Raji (cell line): ENCODE data around the gene SPCS2.

ENCODE experiments used
- POLR2A ChIP-seq: IDR thresholded peaks from 2 replicates; pipeline ENCODE4 v1.6.1; 2011; ENCODE audit warnings: low read depth, low read length, control low read depth; ENCODE audit not compliant: insufficient read depth

SPCS2 gene

DNA sequence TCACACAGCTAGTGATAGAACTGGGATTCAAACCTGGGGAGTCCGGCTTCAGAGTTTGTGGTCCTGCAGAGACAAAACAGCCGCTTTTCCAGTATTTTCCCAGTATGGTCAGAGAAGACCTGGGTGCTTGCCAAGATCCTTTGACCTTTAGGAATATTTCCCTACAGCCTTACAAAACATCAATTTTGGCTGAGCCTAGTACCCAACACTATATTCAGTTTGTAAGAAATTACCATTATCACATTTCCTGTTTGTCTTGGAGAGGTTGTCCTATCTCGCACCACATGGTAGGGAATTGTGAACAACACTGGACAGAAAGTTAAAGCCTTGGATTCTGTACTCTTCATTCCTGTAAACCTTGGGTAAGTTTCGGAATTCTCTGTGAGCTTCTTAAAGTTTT lies 29.0 kb downstream of the SPCS2 start:
- no peak for TF ChIP-seq POLR2A

- no peak for TF ChIP-seq POLR2A
Observed at GRCh38 chr11:74980634-74981033, 31.6 kb downstream of the SPCS2 start.

DNA sequence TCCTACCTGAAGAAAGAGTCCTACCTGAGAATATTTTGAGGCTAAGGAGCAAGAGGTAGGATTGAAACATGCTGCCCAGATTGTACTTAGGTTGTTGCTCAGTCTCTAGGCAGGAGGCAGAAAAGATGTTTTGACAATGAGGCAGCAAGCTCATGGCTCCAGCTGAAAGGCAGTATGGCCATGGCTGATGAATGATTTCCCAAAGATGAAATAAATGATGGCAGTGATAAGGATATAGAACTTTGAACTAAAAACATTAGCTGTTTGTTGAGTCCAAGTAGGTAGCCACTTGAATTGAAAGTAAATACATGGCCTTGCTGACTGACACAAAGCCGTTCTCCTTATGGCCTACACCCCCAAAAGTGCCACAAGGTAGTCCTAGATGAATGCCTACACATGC lies 32.8 kb downstream of the SPCS2 start:
- TF ChIP-seq POLR2A: no peak

DNA sequence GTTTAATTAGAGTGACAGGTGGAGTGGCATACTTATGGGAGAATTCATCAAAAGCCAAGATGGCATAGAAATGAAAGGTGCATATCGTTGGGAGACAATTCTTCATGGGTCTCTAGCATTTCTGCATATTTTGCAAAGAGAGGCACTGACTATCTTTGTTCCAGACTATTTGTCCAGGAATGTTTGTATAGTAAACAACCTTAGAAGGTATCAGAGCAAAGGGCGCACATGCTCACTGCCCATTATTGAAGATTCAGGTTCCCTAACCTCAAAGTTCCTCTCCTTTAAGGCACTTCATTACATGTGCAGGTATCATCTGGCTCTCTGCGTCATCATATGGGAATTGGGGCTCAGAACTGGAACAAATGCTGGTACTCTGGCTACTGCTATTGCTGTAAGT lies 35.0 kb downstream of the SPCS2 start:
- no peak for TF ChIP-seq POLR2A

DNA sequence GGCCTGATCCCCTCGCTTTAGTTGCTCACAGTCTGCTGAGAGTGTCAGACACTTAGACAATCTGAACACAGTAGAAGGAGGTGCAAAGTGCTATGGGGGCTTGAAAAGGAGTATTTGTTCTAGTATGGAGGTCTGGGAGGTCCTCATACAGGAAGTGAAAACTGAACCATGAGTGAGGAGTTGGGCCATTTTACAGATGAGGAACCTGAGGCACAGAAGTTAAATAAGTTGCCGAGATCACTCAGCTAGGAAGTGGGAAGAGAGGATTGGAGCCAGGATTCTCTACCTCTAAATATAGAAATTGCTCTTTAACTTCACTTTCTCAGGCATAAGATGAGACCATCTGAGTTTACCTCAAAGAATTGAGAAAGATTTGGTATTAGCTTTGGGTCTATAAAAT lies 35.7 kb downstream of the SPCS2 start:
- TF ChIP-seq POLR2A: no peak

DNA sequence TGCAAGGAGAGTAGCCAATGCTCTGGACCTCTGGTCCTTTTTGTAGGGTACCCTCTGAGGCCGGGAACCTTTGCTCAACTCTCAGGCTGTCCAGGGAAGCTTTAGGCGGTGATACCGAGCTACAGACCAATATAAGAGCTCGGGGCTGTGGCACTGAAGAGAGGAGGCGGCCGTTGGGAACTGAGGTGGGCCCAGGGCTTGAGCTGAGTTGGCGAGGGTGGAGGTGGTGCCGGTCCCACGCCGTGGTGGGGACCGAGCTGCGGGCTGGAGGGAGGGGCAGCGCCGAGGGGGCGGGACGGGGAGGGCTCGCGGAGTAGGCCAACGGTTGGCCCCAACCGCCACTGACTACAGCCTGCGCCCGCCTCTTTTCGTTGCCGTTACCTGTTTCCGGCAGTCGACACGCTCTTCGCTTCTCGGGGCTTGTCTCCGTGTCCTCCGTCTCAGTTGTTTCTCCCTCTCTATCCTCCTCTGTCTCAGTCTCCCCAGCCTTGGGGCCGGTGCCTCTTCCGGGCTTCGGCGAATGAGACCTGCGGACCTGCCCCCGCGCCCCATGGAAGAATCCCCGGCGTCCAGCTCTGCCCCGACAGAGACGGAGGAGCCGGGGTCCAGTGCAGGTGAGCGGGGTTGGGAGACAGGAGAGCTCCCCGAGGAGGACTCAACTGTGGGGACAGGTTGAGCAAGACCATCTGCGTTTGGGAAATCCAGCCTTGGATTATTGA lies 39.6 kb downstream of the SPCS2 start, which contains the start of gene NEU3:
NEU3 (plus strand) TSS at position 393 of the 719 bp plus-strand sequence; CDS start at position 521, 128 bp downstream.
- TF ChIP-seq POLR2A: peak; percentile 98

GRCh38 chr11:74989260-74989638 lies 40.2 kb downstream of the SPCS2 start:
- TF ChIP-seq POLR2A: no peak

- no peak for TF ChIP-seq POLR2A
Observed at GRCh38 chr11:74990941-74991340, 41.9 kb downstream of the SPCS2 start.

DNA sequence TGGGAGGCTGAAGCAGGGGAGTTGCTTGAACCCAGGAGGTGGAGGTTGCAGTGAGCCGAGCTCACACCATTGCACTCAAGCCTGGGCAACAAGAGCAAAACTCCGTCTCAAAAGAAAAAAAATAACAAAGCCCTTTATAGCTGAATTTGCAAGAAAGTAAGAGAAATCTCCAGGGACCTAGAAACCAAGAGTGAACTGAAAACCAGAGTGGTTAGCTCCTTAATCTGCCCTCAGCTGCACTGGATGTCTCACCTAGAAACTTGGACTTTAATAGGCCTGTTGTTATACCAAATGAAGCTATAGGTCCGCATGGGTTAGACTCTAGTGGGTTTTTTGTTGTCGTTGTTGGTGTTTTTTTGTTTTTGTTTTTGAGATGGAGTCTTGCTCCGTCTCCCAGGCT lies 43.8 kb downstream of the SPCS2 start:
- no peak for TF ChIP-seq POLR2A

DNA sequence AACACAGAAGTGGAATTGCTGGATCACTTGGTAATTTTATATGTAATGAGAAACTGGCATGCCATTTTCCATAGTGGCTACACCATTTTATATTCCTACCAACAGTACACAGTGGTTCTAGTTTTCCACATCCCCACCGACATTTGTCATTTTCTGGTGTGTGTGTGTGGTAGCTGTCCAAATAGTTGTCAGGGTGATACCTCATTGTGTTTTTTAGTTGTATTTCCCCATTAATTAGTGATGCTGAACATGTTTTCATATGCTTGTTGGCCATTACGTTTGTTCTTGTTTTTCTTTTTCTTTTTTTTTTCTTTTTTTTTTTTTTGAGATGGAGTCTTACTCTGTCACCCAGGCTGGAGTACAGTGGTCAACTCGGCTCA lies 51.9 kb downstream of the SPCS2 start:
- TF ChIP-seq POLR2A: no peak

DNA sequence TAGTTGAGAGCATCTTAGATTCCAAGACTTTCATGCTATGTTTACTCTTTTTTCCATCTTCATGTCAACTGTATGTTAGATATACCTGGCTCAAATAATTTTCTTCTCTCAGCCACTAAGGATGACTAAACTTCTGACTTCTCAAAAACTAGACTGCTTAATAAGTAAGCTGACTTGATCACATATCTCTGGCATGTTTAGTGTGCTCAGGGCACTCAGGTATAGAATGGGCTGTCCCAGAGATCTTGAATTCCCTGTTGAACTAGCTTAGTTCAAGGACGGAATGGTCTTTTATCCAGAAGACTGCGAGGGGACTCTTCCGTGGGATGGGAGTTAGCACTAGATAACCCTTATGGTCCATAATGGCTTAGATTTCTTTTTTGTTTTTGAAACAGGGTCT lies 52.6 kb downstream of the SPCS2 start:
- TF ChIP-seq POLR2A: no peak

DNA sequence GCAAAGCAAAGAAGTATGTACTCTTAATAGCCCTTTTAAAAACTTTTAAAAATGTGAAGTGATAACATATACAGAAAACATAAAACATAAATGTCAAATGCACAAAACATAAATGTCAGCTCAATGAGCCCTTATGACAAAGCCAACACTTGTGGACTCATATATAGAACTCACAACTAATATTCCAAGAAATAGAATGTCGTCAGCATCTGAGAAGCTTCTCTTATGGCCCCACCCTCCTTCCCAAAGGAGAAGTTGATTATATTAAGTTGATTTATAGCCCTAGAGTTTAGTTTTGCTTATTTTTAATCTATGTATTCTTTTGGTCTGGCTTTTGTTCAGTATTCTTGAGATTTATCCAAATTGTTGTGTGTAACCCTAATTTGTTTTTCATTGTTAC lies 53.5 kb downstream of the SPCS2 start:
- TF ChIP-seq POLR2A: no peak

DNA sequence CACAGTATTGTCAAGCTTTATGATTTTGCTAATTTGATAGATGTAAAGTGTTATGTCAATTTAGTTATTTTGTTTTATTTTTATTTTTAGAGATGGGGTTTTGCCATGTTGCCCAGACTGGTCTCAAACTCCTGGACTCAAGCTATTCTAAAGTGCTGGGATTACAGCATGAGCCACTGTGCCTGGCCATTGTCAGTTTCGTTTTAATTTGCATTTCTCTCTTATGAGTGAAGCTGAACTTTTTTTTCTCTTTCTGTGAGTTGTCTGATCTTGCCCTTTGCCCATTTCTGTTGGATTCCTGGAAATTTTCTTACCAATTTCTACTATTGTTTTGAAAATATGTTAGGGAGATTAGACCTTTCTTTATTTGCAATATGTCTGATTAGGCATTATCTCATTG lies 55.1 kb downstream of the SPCS2 start:
- no peak for TF ChIP-seq POLR2A

- TF ChIP-seq POLR2A: no peak
Observed at GRCh38 chr11:75011357-75011756, 62.3 kb downstream of the SPCS2 start.

GRCh38 chr11:75011872-75012271 lies 62.8 kb downstream of the SPCS2 start:
- no peak for TF ChIP-seq POLR2A

DNA sequence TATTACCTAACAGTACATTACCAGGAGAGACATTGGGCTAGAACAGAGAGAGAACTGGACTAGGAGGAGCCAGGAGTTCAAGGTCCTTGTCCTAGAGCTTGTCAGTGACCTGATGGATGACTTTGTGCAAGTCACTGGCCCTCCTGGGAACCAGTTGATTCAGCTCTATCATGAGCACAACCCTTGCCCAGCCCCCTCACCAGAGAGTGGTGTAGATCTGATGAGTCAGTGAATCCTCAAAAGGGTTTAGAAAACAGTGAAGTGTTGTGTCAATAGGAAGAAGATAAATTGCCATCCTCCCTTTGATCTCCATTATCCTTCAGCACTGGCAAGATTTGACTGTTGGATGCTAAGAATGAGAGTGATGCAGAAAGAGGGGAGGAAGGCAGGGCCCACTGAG lies 64.0 kb downstream of the SPCS2 start:
- no peak for TF ChIP-seq POLR2A

DNA sequence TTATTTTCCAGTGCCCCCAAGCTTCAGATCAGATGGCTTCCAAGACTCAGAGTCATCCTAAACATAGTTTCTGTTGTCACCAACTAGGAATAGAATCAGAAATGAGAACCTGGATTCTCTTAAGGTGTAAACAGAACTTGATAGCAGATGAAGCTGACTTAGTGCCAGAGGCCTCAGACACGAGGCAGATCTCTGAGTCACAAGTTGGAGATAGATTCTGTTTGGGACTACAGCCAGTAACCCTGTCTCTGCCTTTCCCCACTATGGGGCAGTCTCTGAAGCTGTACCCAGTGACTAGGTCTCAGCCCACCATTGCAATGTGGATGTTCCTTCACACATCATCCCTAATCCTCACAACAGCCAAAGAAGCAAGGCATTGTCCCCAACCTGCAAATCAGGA lies 65.1 kb downstream of the SPCS2 start:
- no peak for TF ChIP-seq POLR2A
